HEK293 (cell line): ENCODE measurements around the gene ADA.

Experiments used
- BCL11B ChIP-seq: fragments of 450-650 bp; formaldehyde crosslinking; IDR thresholded peaks from 2 replicates; pipeline ENCODE4 v1.5.1; 2016; ENCODE audit warnings: low read depth, missing biosample characterization, missing genetic modification characterization
- OVOL3 ChIP-seq: fragments of 450-650 bp; formaldehyde crosslinking; IDR thresholded peaks from 2 replicates; pipeline ENCODE4 v1.5.1; 2016; ENCODE audit warnings: missing biosample characterization, missing genetic modification characterization
- ZNF416 ChIP-seq: fragments of 450-650 bp; formaldehyde crosslinking; IDR thresholded peaks from 2 replicates; pipeline ENCODE4 v1.5.1; 2016; ENCODE audit warnings: missing biosample characterization, missing genetic modification characterization

- TF ChIP-seq ZNF416 (tag by site-specific recombination) (no peak), BCL11B (no peak), OVOL3 (no peak)
Observed at GRCh38 chr20:44571362-44571988, 80.0 kb downstream of the ADA start.
